Neural cell (in vitro differentiated cells): ENCODE measurements around the gene RNF212.

ENCODE experiments used
- CTCF ChIP-seq: fragments of 450-650 bp; IDR thresholded peaks from 2 replicates; pipeline ENCODE4 v1.5.1; 2014; ENCODE audit warnings: antibody characterized with exemption, mild to moderate bottlenecking, moderate library complexity; ENCODE audit not compliant: poor library complexity, severe bottlenecking
- EP300 ChIP-seq: fragments of 450-650 bp; conservative IDR thresholded peaks from 2 replicates; pipeline ENCODE4 v1.6.1; 2014; ENCODE audit warnings: antibody characterized with exemption, mild to moderate bottlenecking, moderate library complexity; ENCODE audit not compliant: poor library complexity, severe bottlenecking
- EZH2 ChIP-seq: fragments of 200-600, 300-800 bp; shearing (Covaris generic), sonication (generic); IDR thresholded peaks from 2 replicates; pipeline ENCODE4 v1.6.1; 2014; ENCODE audit warnings: antibody characterized with exemption, low read length, borderline replicate concordance, mild to moderate bottlenecking; ENCODE audit not compliant: insufficient read depth, poor library complexity, severe bottlenecking

GRCh38 chr4:1115528-1116293 lies 2.3 kb upstream of the RNF212 start:
- TF ChIP-seq CTCF (no peak), EZH2 (no peak), EP300 (no peak)
